ENCODE data around the gene PCDHGA8.
"Not testable (repeated sequence)": the region's sequence is repeated elsewhere in the genome, so short reads cannot be mapped to it uniquely, and the experiment has no call there.

PCDHGA8 gene

GRCh38 chr5:141392429-141393198 lies at the start of gene PCDHGA8:
Gene PCDHGA8 (plus strand): TSS chr5:141392633. CDS start chr5:141392814, 181 bp downstream.
- no peak for DNase-seq

DNA sequence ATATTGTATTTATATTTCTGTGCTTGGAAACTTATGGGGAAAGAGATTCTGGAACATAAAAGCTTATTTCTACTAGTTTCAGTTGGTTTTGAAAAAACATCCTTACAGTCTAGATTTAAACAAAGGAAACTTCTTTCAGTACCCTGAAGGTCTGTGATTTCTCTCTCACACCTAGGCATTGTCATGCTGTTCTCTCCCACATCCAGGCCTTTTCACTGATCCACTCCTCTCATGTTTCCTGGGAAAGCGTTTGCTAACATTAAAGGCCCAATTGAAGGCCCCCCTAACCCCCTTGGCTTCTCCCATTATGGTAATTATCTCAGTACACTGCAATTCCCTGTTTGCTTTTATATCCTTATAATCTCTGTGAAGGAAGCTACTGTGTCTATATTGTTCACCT lies 49.7 kb upstream of the PCDHGA8 start:
- DNase-seq, result no peak

GRCh38 chr5:141343242-141343952 lies 49.0 kb upstream of the PCDHGA8 start, which contains the start of gene PCDHGA3:
Gene PCDHGA3 (plus strand): TSS chr5:141343829. CDS start chr5:141344034, 205 bp downstream.
- DNase-seq, result no peak

GRCh38 chr5:141343953-141344463 lies 48.4 kb upstream of the PCDHGA8 start:
- DNase-seq, result no peak

GRCh38 chr5:141345327-141345726 lies 47.1 kb upstream of the PCDHGA8 start:
- no peak for DNase-seq

DNA sequence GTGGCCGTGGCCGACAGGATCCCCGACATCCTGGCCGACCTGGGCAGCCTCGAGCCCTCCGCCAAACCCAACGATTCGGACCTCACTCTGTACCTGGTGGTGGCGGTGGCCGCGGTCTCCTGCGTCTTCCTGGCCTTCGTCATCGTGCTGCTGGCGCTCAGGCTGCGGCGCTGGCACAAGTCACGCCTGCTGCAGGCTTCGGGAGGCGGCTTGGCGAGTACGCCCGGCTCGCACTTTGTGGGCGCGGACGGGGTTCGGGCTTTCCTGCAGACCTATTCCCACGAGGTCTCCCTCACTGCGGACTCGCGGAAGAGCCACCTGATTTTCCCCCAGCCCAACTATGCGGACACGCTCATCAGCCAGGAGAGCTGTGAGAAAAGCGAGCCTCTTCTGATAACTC lies 46.4 kb upstream of the PCDHGA8 start:
- not testable (repeated sequence) for DNase-seq

DNA sequence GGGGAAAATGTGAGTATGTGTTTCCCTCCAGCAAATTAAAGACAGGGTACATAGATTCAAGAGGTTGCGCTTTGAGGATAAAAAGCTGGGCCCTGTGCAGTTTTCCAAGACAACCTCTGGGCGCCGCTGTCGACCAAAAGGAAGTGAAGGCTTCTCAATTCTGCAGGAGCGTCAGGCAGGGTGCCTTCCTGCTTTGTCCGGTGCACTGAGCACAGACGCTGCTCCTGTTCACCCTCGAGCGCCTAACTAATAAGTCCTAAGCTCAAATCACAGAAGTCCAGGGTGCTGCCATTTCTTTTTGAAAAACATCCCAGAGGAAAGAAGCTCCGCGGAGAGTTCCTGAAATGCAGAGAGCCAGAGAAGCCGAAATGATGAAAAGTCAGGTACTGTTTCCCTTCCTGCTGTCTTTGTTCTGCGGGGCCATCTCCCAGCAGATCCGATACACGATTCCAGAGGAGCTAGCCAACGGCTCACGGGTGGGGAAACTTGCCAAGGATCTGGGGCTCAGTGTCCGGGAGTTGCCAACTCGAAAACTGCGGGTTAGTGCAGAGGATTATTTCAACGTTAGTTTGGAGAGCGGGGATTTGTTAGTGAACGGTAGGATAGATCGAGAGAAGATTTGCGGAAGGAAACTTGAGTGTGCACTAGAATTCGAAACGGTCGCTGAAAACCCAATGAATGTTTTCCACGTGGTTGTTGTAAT lies 42.4 kb upstream of the PCDHGA8 start, which contains the start of gene PCDHGB1:
Gene PCDHGB1 (plus strand): TSS at position 183 of the 703 bp plus-strand sequence. CDS start 162 bp downstream, at position 345.
- peak; percentile 42 for DNase-seq

GRCh38 chr5:141351591-141351990 lies 40.8 kb upstream of the PCDHGA8 start:
- DNase-seq, result no peak

DNA sequence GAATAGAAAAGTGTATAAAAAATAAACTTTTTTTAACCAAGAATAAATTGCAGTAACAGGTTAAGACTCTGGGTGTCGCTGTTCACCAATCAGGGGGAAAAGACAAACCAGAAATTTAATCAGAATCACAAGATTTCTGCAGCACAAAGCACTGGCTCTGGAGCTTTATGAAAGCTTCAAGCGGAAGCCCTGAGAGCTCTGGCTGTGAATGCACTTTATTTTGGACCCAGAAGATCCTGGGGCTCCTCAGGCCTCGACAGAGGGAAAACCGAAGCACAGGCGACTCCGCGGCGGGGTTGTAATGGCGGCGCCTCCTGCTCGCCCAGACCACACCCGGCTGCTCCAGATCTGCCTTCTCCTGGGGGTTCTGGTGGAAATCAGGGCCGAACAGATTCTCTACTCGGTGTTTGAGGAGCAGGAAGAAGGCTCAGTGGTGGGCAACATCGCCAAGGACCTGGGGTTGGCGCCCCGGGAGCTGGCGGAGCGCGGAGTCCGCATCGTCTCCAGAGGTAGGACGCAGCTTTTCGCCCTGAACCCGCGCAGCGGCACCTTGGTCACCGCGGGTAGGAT lies 37.4 kb upstream of the PCDHGA8 start, which contains the start of gene PCDHGA4:
Gene PCDHGA4 (plus strand): TSS at position 122 of the 570 bp plus-strand sequence. CDS start 87 bp downstream, at position 209.
- DNase-seq, result no peak

GRCh38 chr5:141355641-141356040 lies 36.8 kb upstream of the PCDHGA8 start:
- no peak for DNase-seq

DNA sequence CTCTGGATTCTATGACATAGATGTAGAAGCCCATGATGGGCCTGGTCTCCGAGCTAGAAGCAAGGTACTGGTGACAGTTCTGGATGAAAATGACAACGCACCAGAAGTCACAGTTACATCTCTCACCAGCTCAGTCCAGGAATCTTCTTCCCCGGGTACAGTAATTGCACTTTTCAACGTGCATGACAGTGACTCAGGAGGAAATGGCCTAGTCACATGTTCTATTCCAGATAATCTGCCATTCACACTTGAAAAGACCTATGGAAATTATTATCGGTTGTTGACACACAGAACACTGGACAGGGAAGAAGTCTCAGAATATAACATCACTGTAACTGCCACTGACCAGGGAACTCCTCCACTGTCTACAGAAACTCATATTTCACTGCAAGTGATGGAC lies 36.3 kb upstream of the PCDHGA8 start:
- DNase-seq, result no peak

DNA sequence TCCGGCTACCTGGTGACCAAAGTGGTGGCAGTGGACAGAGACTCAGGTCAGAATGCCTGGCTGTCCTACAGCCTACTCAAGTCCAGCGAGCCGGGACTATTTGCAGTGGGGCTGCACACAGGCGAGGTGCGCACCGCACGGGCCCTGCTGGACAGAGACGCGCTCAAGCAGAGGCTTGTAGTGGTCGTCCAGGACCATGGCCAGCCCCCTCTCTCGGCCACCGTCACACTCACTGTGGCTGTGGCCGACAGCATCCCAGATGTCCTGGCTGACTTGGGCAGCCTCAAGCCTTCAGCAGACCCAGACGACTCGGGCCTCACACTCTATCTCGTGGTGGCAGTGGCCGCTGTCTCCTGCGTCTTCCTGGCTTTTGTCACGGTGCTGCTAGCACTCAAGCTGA lies 35.5 kb upstream of the PCDHGA8 start:
- no peak for DNase-seq

DNA sequence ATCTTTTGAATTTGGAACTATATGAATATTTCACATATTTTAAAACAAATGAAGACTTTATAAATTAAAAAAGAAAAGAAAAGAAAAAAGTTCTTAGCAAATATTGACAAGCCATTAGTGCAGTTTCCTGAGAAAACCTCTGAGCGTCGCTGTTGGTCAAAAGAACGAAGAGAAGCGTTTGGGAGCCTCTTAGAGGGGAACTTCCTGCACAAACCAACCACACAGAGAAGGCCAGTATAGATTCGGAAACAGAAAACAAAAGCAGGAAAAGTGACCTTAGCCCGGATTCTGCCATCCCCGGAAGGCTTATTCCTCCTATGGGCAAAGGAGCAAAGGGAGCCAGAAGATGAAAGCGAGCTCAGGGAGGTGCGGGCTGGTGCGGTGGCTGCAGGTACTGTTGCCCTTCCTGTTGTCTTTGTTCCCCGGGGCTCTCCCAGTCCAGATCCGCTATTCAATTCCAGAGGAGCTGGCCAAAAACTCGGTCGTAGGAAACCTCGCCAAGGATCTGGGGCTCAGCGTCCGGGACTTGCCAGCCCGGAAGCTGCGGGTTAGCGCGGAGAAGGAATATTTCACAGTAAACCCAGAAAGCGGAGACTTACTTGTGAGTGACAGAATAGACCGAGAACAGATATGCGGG lies 32.5 kb upstream of the PCDHGA8 start, which contains the start of gene PCDHGB2:
Gene PCDHGB2 (plus strand): TSS at position 205 of the 637 bp plus-strand sequence. CDS start 142 bp downstream, at position 347.
- DNase-seq, result no peak

DNA sequence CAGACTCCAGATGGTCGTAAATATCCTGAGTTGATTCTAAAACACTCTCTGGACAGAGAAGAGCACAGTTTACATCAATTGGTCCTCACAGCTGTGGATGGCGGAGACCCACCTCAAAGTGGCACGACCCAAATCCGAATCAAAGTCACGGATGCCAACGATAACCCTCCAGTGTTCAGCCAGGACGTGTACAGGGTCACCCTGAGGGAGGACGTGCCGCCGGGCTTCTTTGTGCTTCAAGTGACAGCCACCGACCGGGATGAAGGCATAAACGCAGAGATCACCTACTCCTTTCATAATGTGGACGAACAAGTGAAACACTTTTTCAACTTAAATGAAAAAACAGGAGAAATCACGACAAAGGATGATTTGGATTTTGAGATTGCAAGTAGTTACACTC lies 31.7 kb upstream of the PCDHGA8 start:
- DNase-seq, result no peak

- no peak for DNase-seq
These were observed 29.7 kb upstream of the PCDHGA8 start for GRCh38 chr5:141362719-141363118.

GRCh38 chr5:141363952-141364660 lies 28.3 kb upstream of the PCDHGA8 start, which contains the start of gene PCDHGA5:
Gene PCDHGA5 (plus strand): TSS chr5:141364162. CDS start chr5:141364331, 169 bp downstream.
- no peak for DNase-seq

DNA sequence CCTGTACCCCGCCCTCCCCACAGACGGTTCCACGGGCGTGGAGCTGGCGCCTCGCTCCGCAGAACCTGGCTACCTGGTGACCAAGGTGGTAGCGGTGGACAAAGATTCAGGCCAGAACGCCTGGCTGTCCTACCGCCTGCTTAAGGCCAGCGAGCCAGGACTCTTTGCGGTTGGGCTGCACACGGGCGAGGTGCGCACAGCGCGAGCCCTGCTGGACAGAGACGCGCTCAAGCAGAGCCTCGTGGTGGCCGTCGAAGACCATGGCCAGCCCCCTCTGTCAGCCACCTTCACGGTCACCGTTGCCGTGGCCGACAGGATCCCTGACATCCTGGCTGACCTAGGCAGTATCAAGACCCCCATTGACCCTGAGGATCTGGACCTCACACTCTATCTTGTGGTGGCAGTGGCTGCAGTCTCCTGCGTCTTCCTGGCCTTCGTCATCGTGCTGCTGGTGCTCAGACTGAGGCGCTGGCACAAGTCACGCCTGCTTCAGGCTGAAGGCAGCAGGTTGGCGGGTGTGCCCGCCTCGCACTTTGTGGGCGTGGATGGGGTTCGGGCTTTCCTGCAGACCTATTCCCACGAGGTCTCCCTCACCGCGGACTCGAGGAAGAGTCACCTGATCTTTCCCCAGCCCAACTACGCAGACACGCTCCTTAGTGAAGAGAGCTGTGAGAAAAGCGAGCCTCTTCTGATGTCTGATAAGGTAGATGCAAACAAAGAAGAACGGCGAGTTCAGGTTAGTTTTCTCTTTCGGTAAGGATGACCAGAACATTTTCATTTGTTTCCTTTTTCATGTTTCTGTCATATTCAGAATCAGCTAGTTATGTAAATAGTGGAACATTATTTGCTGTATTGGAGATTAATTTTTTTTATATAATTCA lies 26.2 kb upstream of the PCDHGA8 start:
- DNase-seq, result no peak

GRCh38 chr5:141369994-141370848 lies 22.2 kb upstream of the PCDHGA8 start, which contains the start of gene PCDHGB3:
Gene PCDHGB3 (plus strand): TSS chr5:141370242. CDS start chr5:141370395, 153 bp downstream.
- DNase-seq, result no peak

Data from DMS 273 treated with DMSO at 0.1 percent for 48 hours (cell line).